ENCODE measurements around the gene MYCN. TPM values are rescaled to one million over a fixed set of nuclear protein-coding genes. Genes with fewer than 3 reads are reported as not detected.

The MYCN gene
- total and polyA plus RNA-seq, 2 of the 13 experiments (the other 11 are each of a cell fraction or from before 2014, with no cell fraction given) = not detected

GRCh38 chr2:15912203-15912602 is 28.1 kb upstream of the MYCN start:
- no peaks in the 10 kb centered on the region for H4K20me1 ChIP-seq (ENCODE audit: insufficient read depth, low read length)
- no peaks in the 10 kb centered on the region for H3K79me2 ChIP-seq (ENCODE audit: insufficient read depth, low read length)
- no TSS peak for BruUV-seq (replicated peaks)
- TF ChIP-seq ZNF350 (CRISPR knock-in tag; IDR thresholded peaks at IDR 0.05; ENCODE audit: borderline replicate concordance, low read depth) = no peak
- TF ChIP-seq TCF12 (IDR thresholded peaks at IDR 0.05) = no peak
- TF ChIP-seq TCF12 (CRISPR knock-in tag; IDR thresholded peaks at IDR 0.05) = no peak
- no peak for TF ChIP-seq KDM2A (CRISPR knock-in tag; IDR thresholded peaks at IDR 0.05; ENCODE audit: borderline replicate concordance, low read depth)
- no peak for TF ChIP-seq ZNF770 (CRISPR knock-in tag; IDR thresholded peaks at IDR 0.05)
- TF ChIP-seq ELK4 (CRISPR knock-in tag; IDR thresholded peaks at IDR 0.05; ENCODE audit: borderline replicate concordance) = no peak
- TF ChIP-seq FOSL1 (CRISPR knock-in tag; IDR thresholded peaks at IDR 0.05; ENCODE audit: borderline replicate concordance) = no peak
- no peak for TF ChIP-seq ZNF34 (CRISPR knock-in tag; IDR thresholded peaks at IDR 0.05; ENCODE audit: borderline replicate concordance)
- no peak for TF ChIP-seq EZH2 (conservative IDR thresholded peaks at IDR 0.05; ENCODE audit: low read depth, low read length)
- TF ChIP-seq, protein P1, sequence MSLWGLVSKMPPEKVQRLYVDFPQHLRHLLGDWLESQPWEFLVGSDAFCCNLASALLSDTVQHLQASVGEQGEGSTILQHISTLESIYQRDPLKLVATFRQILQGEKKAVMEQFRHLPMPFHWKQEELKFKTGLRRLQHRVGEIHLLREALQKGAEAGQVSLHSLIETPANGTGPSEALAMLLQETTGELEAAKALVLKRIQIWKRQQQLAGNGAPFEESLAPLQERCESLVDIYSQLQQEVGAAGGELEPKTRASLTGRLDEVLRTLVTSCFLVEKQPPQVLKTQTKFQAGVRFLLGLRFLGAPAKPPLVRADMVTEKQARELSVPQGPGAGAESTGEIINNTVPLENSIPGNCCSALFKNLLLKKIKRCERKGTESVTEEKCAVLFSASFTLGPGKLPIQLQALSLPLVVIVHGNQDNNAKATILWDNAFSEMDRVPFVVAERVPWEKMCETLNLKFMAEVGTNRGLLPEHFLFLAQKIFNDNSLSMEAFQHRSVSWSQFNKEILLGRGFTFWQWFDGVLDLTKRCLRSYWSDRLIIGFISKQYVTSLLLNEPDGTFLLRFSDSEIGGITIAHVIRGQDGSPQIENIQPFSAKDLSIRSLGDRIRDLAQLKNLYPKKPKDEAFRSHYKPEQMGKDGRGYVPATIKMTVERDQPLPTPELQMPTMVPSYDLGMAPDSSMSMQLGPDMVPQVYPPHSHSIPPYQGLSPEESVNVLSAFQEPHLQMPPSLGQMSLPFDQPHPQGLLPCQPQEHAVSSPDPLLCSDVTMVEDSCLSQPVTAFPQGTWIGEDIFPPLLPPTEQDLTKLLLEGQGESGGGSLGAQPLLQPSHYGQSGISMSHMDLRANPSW (CRISPR knock-in tag; IDR thresholded peaks at IDR 0.05; ENCODE audit: borderline replicate concordance) = no peak
- no peak for TF ChIP-seq ZFP1 (CRISPR knock-in tag; IDR thresholded peaks at IDR 0.05)
- no peak for TF ChIP-seq HMGA1 (CRISPR knock-in tag; conservative IDR thresholded peaks at IDR 0.05)
- no peak for TF ChIP-seq ZNF737 (CRISPR knock-in tag; IDR thresholded peaks at IDR 0.05; ENCODE audit: borderline replicate concordance)
- TF ChIP-seq RARA (CRISPR knock-in tag; IDR thresholded peaks at IDR 0.05) = no peak
- TF ChIP-seq ZNF776 (CRISPR knock-in tag; IDR thresholded peaks at IDR 0.05) = no peak
- TF ChIP-seq FOXJ3 (CRISPR knock-in tag; IDR thresholded peaks at IDR 0.05; ENCODE audit: borderline replicate concordance) = no peak
- H3K9ac ChIP-seq (ENCODE audit: insufficient read depth, low read depth, low read length) = no peak overlapping the region
- FAIRE-seq = no peak
- DNase-seq (ENCODE audit: low spot score) = no peak
- in situ Hi-C loops (cut with HindIII; ENCODE audit: extremely low pct_ligation_motif_present, low pct_unique_long_range_greater_than_20kb) = no loop called here
- no peaks in the 10 kb centered on the region for H3K9me3 ChIP-seq (ENCODE audit: low read length)
- ChIA-PET POLR2A (no interaction called here), CTCF (ENCODE audit: low intra/inter-chr PET ratio, low total read pairs) (no interaction called here)
- WGBS (ENCODE audit: low lambda C conversion rate) = 18% methylated on average over 10 of the region's 10 CpGs
- intact Hi-C loops (cut with micrococcal nuclease; ENCODE audit: unreplicated experiment) = no loop called here
- no peak overlapping the region for H3K4me2 ChIP-seq (ENCODE audit: low read depth, low read length)
- no peaks in the 10 kb centered on the region; a peak in 1 of 5 replicates for H3K27me3 ChIP-seq (ENCODE audit: control insufficient read depth in 1 of 2, insufficient read depth in 2 of 2, low read length in 2 of 2)
- no peak for ATAC-seq
- no peaks in the 10 kb centered on the region for H3K36me3 ChIP-seq (replicated peaks in 1 of 2; ENCODE audit: control insufficient read depth in 1 of 2, insufficient read depth in 2 of 2, low read length in 2 of 2)
- no peak overlapping the region for H3K4me3 ChIP-seq (replicated peaks in 1 of 3; ENCODE audit: insufficient read depth in 1 of 3, low read depth in 2 of 3, low read length in 3 of 3)
- H3K4me1 ChIP-seq (ENCODE audit: insufficient read depth, low read length) = no peaks in the 10 kb centered on the region
- no peak overlapping the region for H3K27ac ChIP-seq (ENCODE audit: extremely low read length, insufficient read depth, low read length)
- H2AFZ ChIP-seq (ENCODE audit: low read length) = no peak overlapping the region

Measured in HepG2 (cell line).